HEK293 (cell line): ENCODE results near the gene GALNT10.
A peak's percentile ranks its signal among the peaks of the same experiment; 100 is the strongest.

ENCODE experiments used
- CTCF ChIA-PET: fragments of 350-600 bp; formaldehyde crosslinking; extraction: SDS; loops from one replicate; lab custom pipeline; 2021; ENCODE audit warnings: antibody characterized with exemption; lab: Yijun Ruan, JAX
- POLR2A ChIA-PET: fragments of 300-600 bp; formaldehyde crosslinking; extraction: SDS; loops from one replicate; lab custom pipeline; 2020; ENCODE audit warnings: antibody characterized with exemption, inconsistent platforms; lab: Yijun Ruan, JAX
- H3K27ac ChIP-seq: fragments of 200-500 bp; sonication (Bioruptor generic); 2 replicates; pipeline ENCODE4 v1.5.1; 2014; ENCODE audit warnings: low read depth, low read length, control low read depth, inconsistent platforms; ENCODE audit errors: extremely low read depth
- H3K36me3 ChIP-seq, 2 experiments: fragments of 200-500 bp in 1 of 2; sonication (Bioruptor generic) in 1 of 2; 1 replicate in 1 of 2; 2 replicates in 1 of 2; pipeline ENCODE4 v1.5.1; 2014 to 2017; ENCODE audit warnings: inconsistent platforms in 2 of 2, low read length in 2 of 2; ENCODE audit not compliant: control insufficient read depth in 2 of 2, insufficient read depth in 1 of 2
- H3K4me1 ChIP-seq: fragments of 200-500 bp; sonication (Bioruptor generic); 2 replicates; pipeline ENCODE4 v1.5.1; 2014; ENCODE audit warnings: mild to moderate bottlenecking, low read length, inconsistent platforms; ENCODE audit not compliant: control insufficient read depth, insufficient read depth
- H3K4me3 ChIP-seq: 2 replicates; pipeline ENCODE4 v1.5.1; 2011; ENCODE audit warnings: low read depth, mild to moderate bottlenecking, control low read depth, low read length, moderate library complexity
- H3K9me3 ChIP-seq: fragments of 200-500 bp; sonication (Bioruptor generic); 2 replicates; pipeline ENCODE4 v1.5.1; 2014; ENCODE audit warnings: low read depth, low read length, inconsistent platforms; ENCODE audit not compliant: control insufficient read depth, insufficient read depth
- GLIS1 ChIP-seq: fragments of 450-650 bp; formaldehyde crosslinking; IDR thresholded peaks from 2 replicates; pipeline ENCODE4 v1.5.1; 2016; ENCODE audit warnings: missing biosample characterization, missing genetic modification characterization
- INSM2 ChIP-seq: fragments of 450-650 bp; formaldehyde crosslinking; IDR thresholded peaks from 2 replicates; pipeline ENCODE4 v1.5.1; 2016; ENCODE audit warnings: missing biosample characterization, missing genetic modification characterization
- PATZ1 ChIP-seq: fragments of 450-650 bp; formaldehyde crosslinking; IDR thresholded peaks from 2 replicates; pipeline ENCODE4 v1.5.1; 2016; ENCODE audit warnings: missing biosample characterization, missing genetic modification characterization
- TRIM28 ChIP-seq: IDR thresholded peaks from 2 replicates; pipeline ENCODE4 v1.6.1; 2011; ENCODE audit warnings: low read length, control low read depth, borderline replicate concordance
- WT1 ChIP-seq: fragments of 450-650 bp; formaldehyde crosslinking; IDR thresholded peaks from 2 replicates; pipeline ENCODE4 v1.5.1; 2016; ENCODE audit warnings: missing biosample characterization, missing genetic modification characterization
- ZBTB1 ChIP-seq: fragments of 450-650 bp; formaldehyde crosslinking; IDR thresholded peaks from 2 replicates; pipeline ENCODE4 v1.5.1; 2016; ENCODE audit warnings: missing biosample characterization, missing genetic modification characterization
- ZBTB17 ChIP-seq: fragments of 450-650 bp; formaldehyde crosslinking; IDR thresholded peaks from 2 replicates; pipeline ENCODE4 v1.5.1; 2016; ENCODE audit warnings: missing biosample characterization, missing genetic modification characterization
- ZBTB48 ChIP-seq: fragments of 450-650 bp; formaldehyde crosslinking; IDR thresholded peaks from 2 replicates; pipeline ENCODE4 v1.5.1; 2016; ENCODE audit warnings: missing biosample characterization, missing genetic modification characterization
- ZNF18 ChIP-seq: fragments of 450-650 bp; formaldehyde crosslinking; IDR thresholded peaks from 2 replicates; pipeline ENCODE4 v1.5.1; 2016; ENCODE audit warnings: missing biosample characterization, missing genetic modification characterization
- ZNF341 ChIP-seq: fragments of 450-650 bp; formaldehyde crosslinking; IDR thresholded peaks from 2 replicates; pipeline ENCODE4; 2016; ENCODE audit warnings: low read depth, missing biosample characterization, missing genetic modification characterization
- ZNF366 ChIP-seq: fragments of 450-650 bp; formaldehyde crosslinking; conservative IDR thresholded peaks from 2 replicates; pipeline ENCODE4 v1.5.1; 2016; ENCODE audit warnings: missing biosample characterization, missing genetic modification characterization
- ZNF394 ChIP-seq: fragments of 450-650 bp; formaldehyde crosslinking; IDR thresholded peaks from 2 replicates; pipeline ENCODE4 v1.5.1; 2016; ENCODE audit warnings: missing biosample characterization, missing genetic modification characterization, mild to moderate bottlenecking, moderate library complexity, borderline replicate concordance
- ZNF404 ChIP-seq: fragments of 450-650 bp; formaldehyde crosslinking; IDR thresholded peaks from 2 replicates; pipeline ENCODE4 v1.5.1; 2017; ENCODE audit warnings: missing biosample characterization, missing genetic modification characterization
- ZNF529 ChIP-seq: fragments of 450-650 bp; formaldehyde crosslinking; IDR thresholded peaks from 2 replicates; pipeline ENCODE4 v1.5.1; 2017; ENCODE audit warnings: missing genetic modification characterization, missing biosample characterization; ENCODE audit not compliant: insufficient replicate concordance
- ZNF623 ChIP-seq: fragments of 450-650 bp; formaldehyde crosslinking; IDR thresholded peaks from 2 replicates; pipeline ENCODE4 v1.5.1; 2016; ENCODE audit warnings: missing biosample characterization, missing genetic modification characterization
- ZNF629 ChIP-seq: fragments of 450-650 bp; formaldehyde crosslinking; IDR thresholded peaks from 2 replicates; pipeline ENCODE4 v1.5.1; 2017; ENCODE audit warnings: missing biosample characterization, missing genetic modification characterization
- ZNF654 ChIP-seq: fragments of 450-650 bp; formaldehyde crosslinking; IDR thresholded peaks from 2 replicates; pipeline ENCODE4 v1.5.1; 2016; ENCODE audit warnings: low read depth, missing biosample characterization, missing genetic modification characterization
- ZNF660 ChIP-seq: fragments of 450-650 bp; IDR thresholded peaks from 2 replicates; pipeline ENCODE4 v1.5.1; 2018; ENCODE audit warnings: missing biosample characterization, mild to moderate bottlenecking, missing genetic modification characterization
- ZSCAN30 ChIP-seq: fragments of 450-650 bp; IDR thresholded peaks from 2 replicates; pipeline ENCODE4 v1.5.1; 2018; ENCODE audit warnings: missing biosample characterization, mild to moderate bottlenecking, missing genetic modification characterization, moderate library complexity
- TF ChIP-seq, protein P1 (sequence below): fragments of 450-650 bp; formaldehyde crosslinking; IDR thresholded peaks from 2 replicates; pipeline ENCODE4 v1.5.1; 2016; ENCODE audit warnings: missing biosample characterization, missing genetic modification characterization, low read depth
- TF ChIP-seq, protein P2 (sequence below): fragments of 450-650 bp; formaldehyde crosslinking; IDR thresholded peaks from 2 replicates; pipeline ENCODE4 v1.5.1; 2017; ENCODE audit warnings: missing biosample characterization, missing genetic modification characterization
- TF ChIP-seq, protein P3 (sequence below): fragments of 450-650 bp; formaldehyde crosslinking; IDR thresholded peaks from 2 replicates; pipeline ENCODE4 v1.5.1; 2016; ENCODE audit warnings: missing biosample characterization, missing genetic modification characterization
- TF ChIP-seq, protein P4 (sequence below): fragments of 450-650 bp; formaldehyde crosslinking; IDR thresholded peaks from 2 replicates; pipeline ENCODE4 v1.5.1; 2017; ENCODE audit warnings: missing biosample characterization, missing genetic modification characterization

Gene GALNT10

GRCh38 chr5:154466671-154467070 lies 276.1 kb downstream of the GALNT10 start:
- Histone ChIP-seq H3K9me3 (no peaks in the 10 kb centered on the region), H3K36me3 (no peaks in the 10 kb centered on the region), H3K27ac (no peak overlapping the region), H3K4me3 (no peak overlapping the region), H3K4me1 (peaks cover 12% of the 10 kb centered on the region)
- TF ChIP-seq INSM2: no peak
- no peak for TF ChIP-seq TRIM28
- TF ChIP-seq ZNF623: no peak
- no peak for TF ChIP-seq ZNF341
- TF ChIP-seq PATZ1 (tag by site-specific recombination): no peak
- TF ChIP-seq, protein P1, sequence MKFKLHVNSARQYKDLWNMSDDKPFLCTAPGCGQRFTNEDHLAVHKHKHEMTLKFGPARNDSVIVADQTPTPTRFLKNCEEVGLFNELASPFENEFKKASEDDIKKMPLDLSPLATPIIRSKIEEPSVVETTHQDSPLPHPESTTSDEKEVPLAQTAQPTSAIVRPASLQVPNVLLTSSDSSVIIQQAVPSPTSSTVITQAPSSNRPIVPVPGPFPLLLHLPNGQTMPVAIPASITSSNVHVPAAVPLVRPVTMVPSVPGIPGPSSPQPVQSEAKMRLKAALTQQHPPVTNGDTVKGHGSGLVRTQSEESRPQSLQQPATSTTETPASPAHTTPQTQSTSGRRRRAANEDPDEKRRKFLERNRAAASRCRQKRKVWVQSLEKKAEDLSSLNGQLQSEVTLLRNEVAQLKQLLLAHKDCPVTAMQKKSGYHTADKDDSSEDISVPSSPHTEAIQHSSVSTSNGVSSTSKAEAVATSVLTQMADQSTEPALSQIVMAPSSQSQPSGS (tag by site-specific recombination): no peak
- TF ChIP-seq, protein P2, sequence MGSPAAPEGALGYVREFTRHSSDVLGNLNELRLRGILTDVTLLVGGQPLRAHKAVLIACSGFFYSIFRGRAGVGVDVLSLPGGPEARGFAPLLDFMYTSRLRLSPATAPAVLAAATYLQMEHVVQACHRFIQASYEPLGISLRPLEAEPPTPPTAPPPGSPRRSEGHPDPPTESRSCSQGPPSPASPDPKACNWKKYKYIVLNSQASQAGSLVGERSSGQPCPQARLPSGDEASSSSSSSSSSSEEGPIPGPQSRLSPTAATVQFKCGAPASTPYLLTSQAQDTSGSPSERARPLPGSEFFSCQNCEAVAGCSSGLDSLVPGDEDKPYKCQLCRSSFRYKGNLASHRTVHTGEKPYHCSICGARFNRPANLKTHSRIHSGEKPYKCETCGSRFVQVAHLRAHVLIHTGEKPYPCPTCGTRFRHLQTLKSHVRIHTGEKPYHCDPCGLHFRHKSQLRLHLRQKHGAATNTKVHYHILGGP (tag by site-specific recombination): no peak
- no peak for TF ChIP-seq ZNF529 (tag by site-specific recombination)
- TF ChIP-seq ZNF366 (tag by site-specific recombination): no peak
- TF ChIP-seq ZNF18 (tag by site-specific recombination): no peak
- no peak for TF ChIP-seq ZNF404 (tag by site-specific recombination)
- ChIA-PET CTCF (interaction anchor here (0.6 to 8.5 kb wide), 21 partner anchors 17 to 582 kb away, joined by 3 to 147 read pairs (median 4); no protein-coding TSS in a partner anchor), POLR2A (no interaction called here)

DNA sequence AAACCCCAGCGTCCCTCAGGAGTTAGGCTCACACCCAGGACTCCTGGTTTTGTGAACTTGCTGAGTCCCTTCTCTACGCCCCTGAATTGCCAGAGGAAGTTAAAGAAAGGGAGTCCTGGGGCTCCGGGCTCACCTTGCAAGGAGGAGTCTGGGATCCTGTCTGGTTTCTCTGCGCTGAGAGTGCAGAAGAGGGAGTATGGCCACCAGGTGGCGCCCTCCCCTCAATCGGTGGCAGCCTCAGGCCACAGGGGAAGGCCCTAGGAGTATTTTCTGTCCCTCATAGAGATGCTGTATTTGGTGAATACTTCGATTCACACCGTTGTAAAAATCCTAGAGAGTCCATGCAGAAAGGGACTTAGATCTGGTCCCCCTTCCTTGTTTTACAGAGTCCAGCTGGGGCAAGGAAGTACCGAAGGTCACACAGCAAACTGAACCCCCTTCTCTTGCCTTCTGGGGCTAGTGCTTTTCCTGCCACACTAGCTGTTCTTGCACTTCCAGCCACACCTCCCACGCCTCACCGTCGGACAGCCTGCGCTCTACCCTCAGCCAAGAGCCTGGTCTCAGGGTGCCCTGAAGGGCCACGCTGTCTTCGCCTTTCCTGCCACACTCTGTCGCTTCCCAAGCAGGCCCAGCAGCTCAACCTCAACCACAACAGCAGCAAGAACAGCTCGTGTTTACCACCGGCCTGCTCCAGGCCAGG lies 277.3 kb downstream of the GALNT10 start:
- Histone ChIP-seq H3K36me3 (no peaks in the 10 kb centered on the region), H3K9me3 (no peaks in the 10 kb centered on the region), H3K4me3 (no peak overlapping the region), H3K27ac (no peak overlapping the region), H3K4me1 (peaks cover 12% of the 10 kb centered on the region)
- POLR2A ChIA-PET: interaction anchor here (0.5 kb wide), 1 partner anchor 162 kb away, joined by 4 read pairs; no protein-coding TSS in a partner anchor
- CTCF ChIA-PET: interaction anchor here (0.6 to 8.5 kb wide), 34 partner anchors 8 to 493 kb away, joined by 3 to 147 read pairs (median 5); no protein-coding TSS in a partner anchor
- TF ChIP-seq ZNF394 (tag by site-specific recombination): no peak
- TF ChIP-seq ZNF660: peak; percentile 67; the same call in 1 of the 2 replicates
- 0 out of 2 replicates have a peak, but pooled peaks have one; percentile 21 for TF ChIP-seq ZBTB48
- peak; percentile 22; the same call in 1 of the 2 replicates for TF ChIP-seq GLIS1 (tag by site-specific recombination)
- no peak for TF ChIP-seq WT1
- TF ChIP-seq, protein P3, sequence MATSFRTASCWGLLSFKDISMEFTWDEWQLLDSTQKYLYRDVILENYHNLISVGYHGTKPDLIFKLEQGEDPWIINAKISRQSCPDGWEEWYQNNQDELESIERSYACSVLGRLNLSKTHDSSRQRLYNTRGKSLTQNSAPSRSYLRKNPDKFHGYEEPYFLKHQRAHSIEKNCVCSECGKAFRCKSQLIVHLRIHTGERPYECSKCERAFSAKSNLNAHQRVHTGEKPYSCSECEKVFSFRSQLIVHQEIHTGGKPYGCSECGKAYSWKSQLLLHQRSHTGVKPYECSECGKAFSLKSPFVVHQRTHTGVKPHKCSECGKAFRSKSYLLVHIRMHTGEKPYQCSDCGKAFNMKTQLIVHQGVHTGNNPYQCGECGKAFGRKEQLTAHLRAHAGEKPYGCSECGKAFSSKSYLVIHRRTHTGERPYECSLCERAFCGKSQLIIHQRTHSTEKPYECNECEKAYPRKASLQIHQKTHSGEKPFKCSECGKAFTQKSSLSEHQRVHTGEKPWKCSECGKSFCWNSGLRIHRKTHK (tag by site-specific recombination): no peak
- TF ChIP-seq, protein P4, sequence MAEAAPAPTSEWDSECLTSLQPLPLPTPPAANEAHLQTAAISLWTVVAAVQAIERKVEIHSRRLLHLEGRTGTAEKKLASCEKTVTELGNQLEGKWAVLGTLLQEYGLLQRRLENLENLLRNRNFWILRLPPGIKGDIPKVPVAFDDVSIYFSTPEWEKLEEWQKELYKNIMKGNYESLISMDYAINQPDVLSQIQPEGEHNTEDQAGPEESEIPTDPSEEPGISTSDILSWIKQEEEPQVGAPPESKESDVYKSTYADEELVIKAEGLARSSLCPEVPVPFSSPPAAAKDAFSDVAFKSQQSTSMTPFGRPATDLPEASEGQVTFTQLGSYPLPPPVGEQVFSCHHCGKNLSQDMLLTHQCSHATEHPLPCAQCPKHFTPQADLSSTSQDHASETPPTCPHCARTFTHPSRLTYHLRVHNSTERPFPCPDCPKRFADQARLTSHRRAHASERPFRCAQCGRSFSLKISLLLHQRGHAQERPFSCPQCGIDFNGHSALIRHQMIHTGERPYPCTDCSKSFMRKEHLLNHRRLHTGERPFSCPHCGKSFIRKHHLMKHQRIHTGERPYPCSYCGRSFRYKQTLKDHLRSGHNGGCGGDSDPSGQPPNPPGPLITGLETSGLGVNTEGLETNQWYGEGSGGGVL: no peak
- no peak for TF ChIP-seq ZBTB1 (tag by site-specific recombination)
- TF ChIP-seq ZNF629 (tag by site-specific recombination): no peak
- peak; percentile 69 for TF ChIP-seq ZBTB17 (tag by site-specific recombination)
- TF ChIP-seq ZNF654 (tag by site-specific recombination): peak; percentile 88
- TF ChIP-seq ZSCAN30 (tag by site-specific recombination): 0 out of 2 replicates have a peak, but pooled peaks have one; percentile 23
